ENCODE data around the gene UNC79.
"Not testable (repeated sequence)": the region's sequence is repeated elsewhere in the genome, so short reads cannot be mapped to it uniquely, and the experiment has no call there.

DNA sequence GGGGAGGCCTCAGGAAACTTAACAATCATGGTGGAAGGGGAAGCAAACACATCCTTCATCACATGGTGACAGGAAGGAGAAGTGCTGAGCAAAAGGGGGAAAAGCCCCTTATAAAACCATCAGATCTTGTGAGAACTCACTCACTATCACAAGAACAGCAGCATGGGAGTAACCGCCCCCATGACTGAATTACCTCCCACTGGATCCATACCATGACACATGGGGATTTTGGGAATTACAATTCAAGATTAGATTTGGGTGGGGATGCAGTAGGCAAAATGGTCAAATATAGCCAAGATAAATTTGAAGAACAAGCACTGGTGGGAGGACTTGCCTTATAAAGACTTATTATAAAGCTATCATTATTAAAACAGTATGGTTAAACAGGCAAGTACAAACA is 5.6 kb upstream of the UNC79 start:
- not testable (repeated sequence) for TF ChIP-seq ZFP3 (CRISPR knock-in tag; IDR thresholded peaks at IDR 0.05); TOX (CRISPR knock-in tag; IDR thresholded peaks at IDR 0.05; ENCODE audit: borderline replicate concordance); ARNTL (CRISPR knock-in tag; IDR thresholded peaks at IDR 0.05; ENCODE audit: borderline replicate concordance, low read depth); ZFP30 (CRISPR knock-in tag; IDR thresholded peaks at IDR 0.05); ZNF70 (CRISPR knock-in tag; IDR thresholded peaks at IDR 0.05); BACH2 (CRISPR knock-in tag; IDR thresholded peaks at IDR 0.05; ENCODE audit: borderline replicate concordance); ISL1 (CRISPR knock-in tag; IDR thresholded peaks at IDR 0.05); POU6F1 (CRISPR knock-in tag; IDR thresholded peaks at IDR 0.05; ENCODE audit: borderline replicate concordance, low read depth)
- TF ChIP-seq, protein P1, sequence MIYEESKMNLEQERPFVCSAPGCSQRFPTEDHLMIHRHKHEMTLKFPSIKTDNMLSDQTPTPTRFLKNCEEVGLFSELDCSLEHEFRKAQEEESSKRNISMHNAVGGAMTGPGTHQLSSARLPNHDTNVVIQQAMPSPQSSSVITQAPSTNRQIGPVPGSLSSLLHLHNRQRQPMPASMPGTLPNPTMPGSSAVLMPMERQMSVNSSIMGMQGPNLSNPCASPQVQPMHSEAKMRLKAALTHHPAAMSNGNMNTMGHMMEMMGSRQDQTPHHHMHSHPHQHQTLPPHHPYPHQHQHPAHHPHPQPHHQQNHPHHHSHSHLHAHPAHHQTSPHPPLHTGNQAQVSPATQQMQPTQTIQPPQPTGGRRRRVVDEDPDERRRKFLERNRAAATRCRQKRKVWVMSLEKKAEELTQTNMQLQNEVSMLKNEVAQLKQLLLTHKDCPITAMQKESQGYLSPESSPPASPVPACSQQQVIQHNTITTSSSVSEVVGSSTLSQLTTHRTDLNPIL (CRISPR knock-in tag; IDR thresholded peaks at IDR 0.05; ENCODE audit: low read depth): not testable (repeated sequence)
